GM20000 (cell line): ENCODE results near the gene PEX5.

Experiments
- DNase-seq: peaks from one replicate; pipeline ENCODE4 v3.0.0; 2012; ENCODE audit warnings: low spot score
- CTCF ChIP-seq: IDR thresholded peaks from 2 replicates; pipeline ENCODE4 v1.5.1; 2012; ENCODE audit warnings: mild to moderate bottlenecking, control low read depth; ENCODE audit errors: extremely low read depth, missing control alignments

Gene PEX5

GRCh38 chr12:7160183-7160582, 29.3 kb upstream of the PEX5 start:
- TF ChIP-seq CTCF: no peak
- no peak for DNase-seq

GRCh38 chr12:7161327-7161726, 28.2 kb upstream of the PEX5 start:
- peak; percentile 2 for DNase-seq
- TF ChIP-seq CTCF: no peak

- no peak for TF ChIP-seq CTCF
- DNase-seq: no peak
Measured at GRCh38 chr12:7161811-7162210, 27.7 kb upstream of the PEX5 start.

GRCh38 chr12:7162691-7163114, 26.8 kb upstream of the PEX5 start:
- TF ChIP-seq CTCF: peak; percentile 21
- DNase-seq: no peak

- no peak for DNase-seq
- TF ChIP-seq CTCF: no peak
Measured at GRCh38 chr12:7169951-7170350, 19.5 kb upstream of the PEX5 start.

GRCh38 chr12:7171854-7172253, 17.6 kb upstream of the PEX5 start:
- DNase-seq: no peak
- no peak for TF ChIP-seq CTCF

GRCh38 chr12:7175493-7175892, 14.0 kb upstream of the PEX5 start:
- DNase-seq: no peak
- no peak for TF ChIP-seq CTCF
